Activated CD4-positive, CD25-positive, alpha-beta regulatory T cell treated with anti-CD3 and anti-CD28 coated beads, Interleukin-2, amount 50 U/mL, for 16 hours (primary cell): ENCODE measurements around the gene ZKSCAN8.

Source experiments
- DNase-seq: peaks from one replicate; pipeline ENCODE4 v3.0.0-alpha.2; 2020; ENCODE audit warnings: low read depth, low spot score

ZKSCAN8 gene

GRCh38 chr6:28206527-28206926 lies 64.8 kb downstream of the ZKSCAN8 start:
- DNase-seq, result no peak

DNA sequence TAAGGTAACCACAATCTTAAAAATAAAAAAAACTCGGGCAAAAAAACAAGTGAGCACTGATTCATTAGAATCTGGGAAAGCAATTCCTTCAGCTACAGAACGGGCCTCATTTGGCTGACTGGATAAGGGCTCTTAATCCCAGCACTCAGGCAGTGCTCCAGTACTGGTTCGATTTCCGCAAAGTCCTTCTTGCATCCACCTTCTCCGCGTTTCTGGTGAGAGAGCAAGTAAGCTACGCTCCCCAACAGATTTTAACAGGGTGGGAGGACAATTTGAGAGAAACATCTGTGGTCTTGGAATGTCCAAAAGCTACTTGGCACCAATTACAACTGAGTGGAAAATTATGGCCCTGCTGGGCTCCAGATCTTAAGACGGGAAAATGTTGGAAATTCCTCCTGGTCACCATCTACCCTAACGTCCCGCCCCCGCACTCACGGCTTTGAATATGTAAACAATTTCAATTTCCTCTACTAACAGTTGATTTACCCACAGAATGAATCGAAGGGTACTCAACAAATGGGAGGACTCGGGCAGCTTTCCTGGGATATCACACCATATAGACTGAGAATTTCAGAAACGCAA lies 65.3 kb downstream of the ZKSCAN8 start:
- DNase-seq, result no peak

- DNase-seq, result no peak
Observed at GRCh38 chr6:28207510-28208110, 65.9 kb downstream of the ZKSCAN8 start.

GRCh38 chr6:28208111-28208659 lies 66.5 kb downstream of the ZKSCAN8 start:
- DNase-seq, result no peak
